Heart left ventricle (tissue), 13 donors: ENCODE measurements around the gene TMEM43.

Experiments used
- CTCF ChIP-seq, 12 donors: fragments of 200-600 bp; sonication (generic) in 4 of 12; IDR thresholded peaks; one replicate each; pipeline versions ENCODE4 v1.5.0 to v1.8.0; 2018 to 2022; ENCODE audit warnings: antibody characterized with exemption in 12 of 12, mild to moderate bottlenecking in 5 of 12
- POLR2A ChIP-seq, 2 donors: fragments of 450-650 bp; IDR thresholded peaks; one replicate each; pipeline ENCODE4 v1.6.1; 2017; ENCODE audit warnings: antibody characterized with exemption in 2 of 2, mild to moderate bottlenecking in 2 of 2, moderate library complexity in 2 of 2
- donor health status: ischemic (EF 13 %, LVEDD 7.1; RV severe dilation, severe dysfunction).
- donor health status: DM: no; HTN: yes; CAD: no.
- donor health status: DM: no; HTN: no; CAD: no.
- donor health status: ischemic (EF 25% LVEDD 6.9; RV normal size, moderate dysfunction).
- donor health status: ischemic (EF 25% LVEDD 5.7; RV mildly dilated, moderate dysfunction).
- donor health status: ischemic (EF 35%, LVEDD 5.7; RV mildly dilated, moderate dysfunction).
- donor health status: nonischemic (EF 11% LVEDD 7.7; RV severe dilation, severe dysfunction).
- donor health status: DM: yes; HTN: yes; CAD: no.
- donor health status: PGD.
- donor health status: ischemic (EF 29% LVEDD 5.4; RV normal size, mild dysfunction).
- donor health status: nonischemic (EF 23%, LVEDD 6.1; RV moderate dilation, normal function).

- no peak for TF ChIP-seq POLR2A (IDR thresholded peaks at IDR 0.05)
- no peak for TF ChIP-seq CTCF (IDR thresholded peaks at IDR 0.05)
Observed at GRCh38 chr3:14144423-14145075, 19.7 kb downstream of the TMEM43 start.
